COR-L47 (cell line): ENCODE data around the gene RIC8B.

ENCODE experiments used
- DNase-seq: peaks from one replicate; lab custom pipeline; 2025; lab: John Stamatoyannopoulos, UW

RIC8B gene

DNA sequence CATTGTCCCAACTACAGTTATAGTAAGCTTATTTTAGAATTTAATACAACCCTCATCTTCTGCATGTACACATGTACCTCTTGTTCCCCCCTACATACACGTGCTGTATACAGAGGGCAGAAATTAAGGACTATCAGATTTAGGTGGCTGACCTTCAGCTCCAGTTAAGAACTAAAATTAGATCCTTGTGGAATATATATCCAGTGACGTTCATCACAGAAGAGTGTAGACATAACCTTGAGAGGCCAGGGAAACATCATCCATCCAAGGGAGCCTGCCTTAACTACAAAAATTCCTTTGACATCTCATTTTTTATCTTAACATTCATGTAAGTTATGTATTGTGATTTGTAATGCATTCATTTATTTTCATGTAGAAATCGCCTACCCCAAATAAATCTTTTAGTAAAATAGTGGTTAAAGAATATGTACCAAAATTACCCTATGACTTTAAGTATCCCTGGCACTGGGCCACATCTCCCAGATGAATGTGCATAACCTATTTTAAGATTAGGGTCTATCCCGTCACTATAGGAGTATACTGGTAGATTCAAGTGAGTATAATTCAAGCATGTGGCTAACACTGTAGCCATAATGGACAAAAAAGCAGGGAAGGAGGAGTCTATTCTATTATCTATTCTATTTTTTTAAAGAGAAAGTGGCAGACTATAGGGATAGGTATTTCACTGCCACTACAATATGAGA lies 27.5 kb downstream of the RIC8B start:
- DNase-seq, result no peak

DNA sequence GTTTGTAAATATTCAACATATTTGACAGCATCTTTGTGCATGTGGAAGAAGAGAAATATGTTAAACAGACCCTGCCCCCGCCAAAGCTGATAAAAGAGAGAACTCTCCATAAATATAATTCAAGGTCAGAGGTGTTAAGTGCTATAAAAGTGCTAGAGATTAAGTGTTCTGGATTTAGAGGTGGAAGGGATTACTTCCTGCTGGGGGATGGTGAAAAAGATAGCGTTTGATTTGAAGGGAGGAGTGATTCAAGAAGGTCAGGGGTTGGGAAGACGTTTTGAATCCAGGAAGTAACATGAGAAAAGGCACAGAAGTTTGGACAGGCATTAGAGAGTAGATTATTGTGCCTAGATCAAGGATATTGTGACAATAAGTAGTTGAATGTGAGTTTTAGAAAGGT lies 30.2 kb downstream of the RIC8B start:
- DNase-seq, result no peak

GRCh38 chr12:106814714-106815113 lies 40.2 kb downstream of the RIC8B start:
- DNase-seq, result no peak

- DNase-seq, result no peak
These were observed 41.3 kb downstream of the RIC8B start for GRCh38 chr12:106815741-106816140.

DNA sequence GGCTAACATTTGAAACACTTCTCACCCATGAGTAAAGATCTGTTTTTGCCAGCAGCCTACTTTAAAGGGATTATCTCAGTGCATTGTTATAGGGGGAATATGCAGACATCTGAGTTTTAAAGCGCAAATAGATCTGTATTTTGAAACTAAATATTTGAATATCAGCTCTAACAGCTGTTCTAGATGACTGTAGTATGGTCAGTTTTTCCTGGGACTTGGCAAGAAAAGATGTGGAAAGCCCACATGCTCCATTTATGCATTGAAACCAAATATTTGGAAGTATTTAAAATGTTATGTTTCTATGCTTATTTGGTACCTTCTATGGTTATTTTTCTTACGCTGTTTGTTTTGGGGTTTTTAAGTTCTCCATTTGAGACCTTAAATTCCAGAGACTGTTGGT lies 41.7 kb downstream of the RIC8B start:
- no peak for DNase-seq

DNA sequence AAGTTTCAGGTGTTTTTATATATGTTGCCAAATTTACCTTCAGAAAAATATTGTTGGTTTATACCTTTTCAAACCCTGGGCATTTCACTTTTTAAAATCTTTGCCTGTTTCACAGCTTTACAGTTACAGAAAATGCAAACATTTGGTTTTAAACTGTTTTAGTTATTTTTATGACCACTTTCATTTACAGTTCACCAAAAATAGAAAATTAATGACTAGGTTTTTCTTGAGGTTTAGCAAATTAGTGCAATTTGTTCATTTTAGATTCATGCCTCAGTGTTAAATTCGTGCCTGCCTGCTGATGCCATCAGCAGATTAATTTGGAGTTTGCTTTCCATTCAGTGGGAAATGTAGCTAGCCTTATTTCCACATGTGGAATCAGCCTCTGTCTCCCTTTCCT lies 45.5 kb downstream of the RIC8B start:
- DNase-seq, result no peak

GRCh38 chr12:106831699-106832098 lies 57.2 kb downstream of the RIC8B start:
- no peak for DNase-seq

- no peak for DNase-seq
These were observed 63.3 kb downstream of the RIC8B start for GRCh38 chr12:106837782-106838181.

DNA sequence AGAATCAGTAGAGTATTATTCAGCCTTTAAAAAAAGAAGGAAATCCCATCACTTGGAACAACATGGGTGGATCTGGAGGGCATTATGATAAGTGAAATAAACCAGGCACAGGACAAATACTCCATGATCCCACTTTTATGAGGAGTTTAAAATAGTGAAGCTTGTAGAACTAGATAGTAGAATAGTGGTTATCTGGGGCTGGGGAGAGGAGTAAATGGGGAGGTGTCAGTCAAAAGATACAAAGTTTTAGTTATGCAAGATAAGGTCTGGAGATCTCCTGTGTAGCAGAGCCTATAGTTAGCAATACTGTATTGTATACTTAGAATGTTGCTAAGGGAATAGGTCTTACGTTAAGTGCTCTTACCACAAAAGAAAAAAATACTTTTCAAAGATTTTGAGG lies 64.9 kb downstream of the RIC8B start:
- no peak for DNase-seq

DNA sequence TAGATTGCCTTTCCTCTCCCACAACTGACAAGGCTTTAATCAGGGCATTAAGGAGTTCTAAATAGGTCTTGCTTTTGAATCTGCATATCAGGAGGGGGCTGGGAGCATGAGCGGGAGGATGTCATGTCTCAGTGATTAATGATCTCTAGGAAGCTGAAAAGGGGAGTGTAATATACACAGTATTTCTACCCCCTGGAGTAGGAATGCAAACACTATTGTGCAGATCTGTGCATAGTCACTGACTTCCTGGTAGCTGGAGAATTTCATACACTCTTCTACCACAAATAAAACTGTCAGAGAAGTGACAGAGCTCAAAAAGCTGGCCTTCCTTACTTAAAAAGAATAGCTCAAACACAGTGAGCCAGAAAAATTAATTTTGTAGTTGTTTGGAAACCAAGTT lies 65.8 kb downstream of the RIC8B start:
- DNase-seq, result peak; percentile 90

DNA sequence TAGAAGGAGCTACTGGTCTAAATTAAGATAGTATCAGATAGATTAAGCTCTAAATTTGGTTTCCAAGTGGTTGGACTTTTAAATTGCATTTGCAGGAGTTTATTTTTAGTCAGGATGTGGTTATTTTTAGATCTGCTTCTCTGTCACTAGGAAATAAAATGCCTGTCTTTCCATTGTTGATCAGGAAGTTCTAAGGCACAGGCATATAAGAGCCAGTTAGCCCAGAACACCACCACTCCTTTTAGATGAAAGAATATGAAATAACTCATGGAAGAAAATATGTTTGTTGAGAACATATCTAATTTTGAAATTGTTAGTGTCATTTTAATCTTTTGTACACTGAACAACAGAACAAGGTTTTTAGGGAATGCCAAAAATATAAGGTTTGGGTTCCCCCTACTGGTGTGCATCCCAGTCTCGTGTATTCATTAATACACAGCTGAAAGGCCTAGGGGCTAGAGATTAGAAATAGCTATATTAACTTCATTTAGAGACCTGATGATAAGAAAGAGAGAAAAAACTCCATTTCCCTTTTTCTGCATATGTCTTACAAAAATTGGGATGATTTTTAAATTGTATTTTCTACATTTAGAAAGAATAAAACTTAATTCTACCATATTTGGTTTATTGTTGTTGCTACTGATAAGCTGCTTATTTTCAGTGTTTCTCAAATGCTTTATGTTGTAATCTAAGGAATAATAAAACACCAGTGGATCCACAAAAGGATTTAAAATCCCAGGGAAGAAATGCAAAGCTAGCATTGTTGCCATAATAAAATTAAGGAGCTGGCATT lies 67.2 kb downstream of the RIC8B start:
- peak; percentile 54 for DNase-seq

DNA sequence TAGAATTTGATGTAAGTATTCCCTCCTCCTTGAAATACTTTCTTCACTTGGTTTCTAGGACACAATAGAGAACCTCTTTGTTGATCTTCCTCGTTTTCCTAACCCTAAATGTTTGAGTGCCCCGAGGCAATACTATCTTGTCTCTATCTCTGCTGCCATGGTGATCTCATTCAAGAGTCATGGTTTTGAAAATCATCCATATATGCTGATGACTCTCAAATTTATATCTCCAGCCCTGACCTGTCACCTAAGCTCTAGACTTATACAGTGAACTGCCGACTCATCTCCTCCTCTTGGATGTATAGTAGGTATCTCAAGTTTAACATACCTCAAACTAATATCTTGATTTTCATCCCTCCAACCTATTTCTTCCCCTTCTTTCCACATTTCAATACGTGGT lies 71.4 kb downstream of the RIC8B start:
- no peak for DNase-seq

DNA sequence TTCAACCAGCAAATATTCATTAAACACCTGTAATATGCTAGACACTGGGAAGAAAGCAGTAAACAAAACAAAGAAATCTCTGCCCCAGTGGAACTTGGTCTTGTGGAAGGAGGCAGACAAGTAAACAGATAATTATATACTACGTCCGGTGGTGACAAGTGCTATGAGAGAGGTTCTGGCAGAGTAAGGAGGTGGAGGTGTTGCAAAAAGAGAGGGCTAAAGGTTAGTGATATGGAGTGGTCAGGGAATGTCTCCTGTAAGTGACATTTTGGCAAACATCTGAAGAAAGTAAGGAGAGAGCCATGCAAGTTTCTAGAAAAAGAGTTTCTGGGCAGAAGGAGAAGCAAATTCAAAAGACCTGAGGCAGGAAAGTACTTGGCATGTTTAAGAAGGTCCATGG lies 73.4 kb downstream of the RIC8B start:
- DNase-seq, result no peak

DNA sequence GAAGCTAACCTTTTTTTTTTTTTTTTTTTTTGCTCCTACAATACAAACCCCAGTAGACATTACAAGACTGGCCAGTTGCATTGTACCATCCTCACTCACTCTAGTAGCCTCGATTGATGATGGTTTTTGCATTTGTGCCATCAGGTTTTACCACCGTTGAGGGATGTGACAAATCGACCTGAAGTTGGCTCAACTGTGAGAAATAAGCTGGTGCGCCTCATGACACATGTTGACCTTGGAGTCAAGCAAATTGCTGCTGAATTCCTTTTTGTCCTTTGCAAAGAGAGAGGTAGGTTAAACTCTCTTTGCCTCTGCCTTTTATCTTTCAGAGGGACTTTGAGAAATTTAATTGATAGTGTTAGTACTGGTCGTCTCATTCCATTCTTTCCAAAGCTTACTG lies 76.8 kb downstream of the RIC8B start:
- DNase-seq, result no peak

GRCh38 chr12:106854723-106855122 lies 80.2 kb downstream of the RIC8B start:
- DNase-seq, result peak; percentile 24

GRCh38 chr12:106855221-106855758 lies 80.8 kb downstream of the RIC8B start:
- no peak for DNase-seq

DNA sequence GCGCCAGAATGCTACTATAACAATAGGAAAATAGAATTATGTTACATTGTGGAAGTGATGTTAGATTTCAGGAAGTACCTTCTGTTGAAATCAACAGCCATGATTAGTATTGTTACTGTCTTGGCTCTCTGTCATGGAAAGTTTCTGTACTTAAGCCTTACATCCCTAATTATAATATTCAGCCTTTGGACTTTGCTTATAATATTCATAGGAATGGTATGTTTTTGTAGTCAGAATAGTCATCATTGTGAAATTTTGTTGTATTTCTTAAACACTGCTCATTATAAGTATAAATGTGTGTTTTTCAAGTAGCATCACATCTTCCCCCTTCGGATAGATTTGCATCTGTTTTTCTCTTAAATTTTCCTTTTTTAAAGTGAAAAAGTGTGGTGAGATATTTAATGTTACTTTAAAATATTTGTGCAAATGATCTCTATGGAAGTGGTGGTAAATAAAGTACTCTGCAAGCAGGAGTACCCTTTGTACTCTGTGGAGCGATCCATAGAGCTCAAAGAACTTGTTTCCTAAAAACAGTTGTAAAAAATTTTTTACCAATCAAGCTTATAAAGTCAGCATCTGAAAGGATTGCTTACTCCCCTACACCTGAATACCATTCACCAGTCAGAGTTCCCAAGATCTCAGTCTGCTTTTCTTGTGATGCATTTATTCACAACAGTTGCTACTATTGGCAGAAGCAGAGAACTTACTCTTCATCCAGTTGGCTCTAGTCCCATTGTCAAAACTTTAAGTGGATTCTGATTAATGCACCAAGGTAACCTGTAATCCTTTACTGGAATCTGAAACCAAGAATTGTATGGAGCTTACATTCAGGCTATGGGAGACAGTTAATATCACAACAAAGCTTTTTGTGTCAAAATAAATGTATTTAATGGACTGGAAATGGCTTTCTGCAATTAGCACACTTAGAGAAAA lies 87.8 kb downstream of the RIC8B start:
- DNase-seq, result no peak

GRCh38 chr12:106863189-106863588 lies 88.7 kb downstream of the RIC8B start:
- no peak for DNase-seq

DNA sequence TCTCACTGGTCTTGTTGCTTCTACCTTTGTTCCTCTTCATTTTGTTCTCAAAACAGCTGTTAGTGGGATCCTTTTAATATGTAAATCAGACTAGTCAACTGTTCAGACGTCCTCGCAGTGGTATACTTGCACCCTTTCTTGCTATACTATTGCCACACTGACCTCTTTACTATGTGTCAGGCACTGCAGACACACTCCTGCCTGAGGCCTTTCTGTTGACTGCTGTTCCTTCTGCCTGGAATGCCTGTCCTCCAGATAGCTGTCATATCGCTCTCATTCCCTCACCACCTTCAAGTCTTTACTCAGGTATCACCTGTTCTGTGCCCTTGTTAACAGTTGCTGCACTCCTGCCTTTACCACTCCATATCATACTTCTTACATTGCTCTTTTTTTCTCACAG lies 91.2 kb downstream of the RIC8B start:
- DNase-seq, result no peak

DNA sequence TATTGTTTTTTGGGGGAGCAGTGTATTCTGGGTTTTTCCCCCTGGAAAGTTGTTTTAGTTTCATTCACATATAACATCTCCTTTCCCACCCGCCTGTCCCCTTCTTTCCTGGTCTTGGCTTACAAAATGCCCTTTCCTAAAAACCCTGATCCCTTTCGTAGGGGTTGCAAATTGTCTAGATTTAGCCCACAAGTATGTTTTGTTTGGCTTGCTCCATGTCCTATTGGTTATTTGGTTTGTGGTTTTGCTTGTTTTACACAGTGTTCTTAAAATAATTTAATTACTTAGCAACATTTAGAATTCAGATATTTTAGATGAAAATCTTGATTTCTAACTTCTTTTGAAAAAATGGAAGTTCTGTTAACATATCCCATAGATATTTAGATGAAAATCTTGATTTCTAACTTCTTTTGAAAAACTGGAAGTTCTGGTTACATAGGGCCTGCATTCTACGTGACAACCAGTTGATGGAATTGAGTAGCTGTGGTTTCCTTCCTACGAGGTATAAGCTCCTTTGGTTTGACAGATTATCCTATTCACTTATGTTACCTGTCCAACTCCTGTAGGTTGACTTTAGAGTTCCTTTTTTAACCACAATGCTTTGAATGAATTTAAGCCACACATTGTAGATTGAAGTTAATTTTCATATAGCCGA lies 92.1 kb downstream of the RIC8B start:
- DNase-seq, result no peak

GRCh38 chr12:106867651-106868050 lies 93.2 kb downstream of the RIC8B start:
- DNase-seq, result no peak
